Activated gamma-delta T cell (primary cell): ENCODE data around the gene ANKRD11.
A peak's percentile ranks its signal among the peaks of the same experiment; 100 is the strongest.

Source experiments
- DNase-seq: peaks from one replicate; lab custom pipeline; 2025; lab: John Stamatoyannopoulos, UW
- total RNA-seq, 2 donors: gene quantifications; one replicate each; lab custom pipeline; 2026; lab: John Stamatoyannopoulos, UW

Gene ANKRD11
- total RNA-seq: 257 to 284 reads per million in 2 donors

DNA sequence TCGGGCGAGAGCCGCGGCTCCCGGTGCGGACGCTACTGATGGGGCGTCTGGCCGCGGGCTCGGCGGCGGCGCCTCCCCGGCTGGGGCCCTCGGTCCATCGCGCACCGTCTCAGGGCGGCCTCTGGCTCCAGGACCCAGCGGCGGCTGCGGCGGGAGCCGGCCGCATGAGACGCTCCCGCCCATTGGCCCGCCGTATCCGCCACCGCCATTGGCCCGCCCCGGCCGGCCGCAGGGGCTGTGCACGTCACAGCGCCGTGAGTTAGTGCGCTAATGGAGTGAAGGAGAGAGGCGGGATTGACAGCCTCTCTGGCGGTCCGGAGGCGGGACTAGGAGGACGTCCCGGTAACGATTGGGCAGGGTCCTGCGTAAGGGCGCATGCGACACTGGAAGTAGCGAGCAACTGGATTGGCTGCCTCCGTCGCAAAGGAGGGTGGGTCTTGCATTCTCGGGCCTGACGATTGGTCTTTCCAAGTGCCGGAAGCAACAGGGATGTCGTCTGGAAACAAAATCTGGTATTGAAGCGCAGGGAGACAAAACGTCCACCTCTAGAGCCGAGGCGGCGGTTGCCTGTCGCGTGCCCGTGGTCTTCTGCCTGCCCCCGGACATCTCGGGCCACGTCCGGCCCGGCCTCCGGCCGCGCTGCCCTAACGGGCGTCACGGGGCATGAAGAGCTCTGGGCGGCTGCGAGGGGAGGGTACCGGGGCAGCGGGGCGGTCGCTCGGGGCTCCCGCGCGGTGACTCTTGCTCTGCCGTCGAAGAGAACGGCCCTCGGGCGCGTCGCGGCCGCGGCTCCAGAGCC is at the start of gene ANKRD11:
Gene ANKRD11, minus strand, starts transcription at position 123 of the 799 bp plus-strand sequence. CDS start 173,542 bp downstream, outside the sequence.
- peak; percentile 91 for DNase-seq

DNA sequence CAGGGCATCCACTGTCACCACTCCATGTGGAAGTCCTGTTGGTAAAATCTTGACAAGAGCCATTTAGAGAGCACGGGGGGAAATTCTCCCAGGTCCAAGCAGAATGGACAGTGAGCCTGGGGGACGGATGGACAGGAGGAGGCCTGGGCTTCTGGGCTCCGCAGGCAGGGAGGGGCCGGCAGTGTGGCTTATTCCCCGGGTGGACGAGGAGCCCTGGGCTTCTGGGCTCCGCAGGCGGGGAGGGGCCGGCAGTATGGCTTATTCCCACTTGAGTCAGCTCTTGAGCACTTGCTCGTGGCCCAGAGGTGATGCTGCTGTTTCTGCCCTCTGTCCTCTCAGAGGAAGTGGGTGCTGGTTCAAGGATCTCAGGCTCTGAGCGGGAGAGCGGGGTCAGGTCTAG is 47.9 kb upstream of the ANKRD11 start:
- DNase-seq: no peak

DNA sequence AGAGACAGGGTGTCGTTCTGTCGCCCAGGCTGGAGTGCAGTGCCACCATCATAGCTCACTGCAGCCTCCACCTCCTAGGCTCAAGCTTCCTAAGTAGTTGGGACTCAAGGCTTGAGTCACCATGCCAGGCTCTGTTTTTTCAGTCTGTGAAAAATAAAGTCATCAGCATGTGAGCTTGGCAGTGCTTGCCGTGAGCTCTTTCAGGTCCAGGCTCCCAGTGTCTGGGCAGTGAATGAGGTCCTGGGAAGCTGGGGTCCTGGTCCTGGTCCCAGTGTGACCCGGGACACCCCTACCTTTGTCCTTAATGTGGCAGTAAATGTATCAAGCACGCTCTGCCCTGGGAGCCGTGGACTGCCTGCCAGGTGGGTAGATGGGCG is 47.2 kb upstream of the ANKRD11 start:
- no peak for DNase-seq

DNA sequence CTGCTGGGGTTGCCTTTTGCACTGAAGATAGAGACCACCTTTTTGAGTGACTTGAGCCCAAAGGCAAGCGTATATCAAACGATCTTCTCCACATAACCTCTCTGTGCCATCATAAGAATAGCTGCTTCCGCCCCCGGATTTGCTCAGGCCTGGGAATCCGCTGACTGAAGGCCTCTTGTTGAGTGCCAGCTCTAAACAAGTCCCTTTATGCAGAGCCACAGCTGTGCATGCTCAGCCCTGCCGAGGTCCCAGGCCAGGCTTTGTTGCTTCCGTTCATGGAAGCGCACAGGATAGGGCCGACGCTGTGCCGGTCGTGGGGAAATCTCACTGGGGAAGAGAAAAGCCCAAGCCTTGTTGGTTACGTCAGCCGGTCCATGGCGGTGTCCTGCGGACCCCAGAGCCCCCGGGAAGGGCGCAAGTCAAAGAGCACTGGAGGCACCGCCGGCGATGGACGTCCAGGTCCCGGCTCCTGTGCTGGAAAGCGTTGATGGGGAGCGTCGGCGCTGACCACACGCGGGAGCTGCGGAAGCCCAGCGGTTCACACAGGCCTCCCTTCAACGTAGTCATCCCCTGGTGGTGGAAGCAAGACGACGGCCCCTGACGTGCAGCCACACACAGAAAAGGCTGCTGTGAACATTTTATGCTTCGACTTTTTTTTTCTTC is 46.7 kb upstream of the ANKRD11 start:
- no peak for DNase-seq

DNA sequence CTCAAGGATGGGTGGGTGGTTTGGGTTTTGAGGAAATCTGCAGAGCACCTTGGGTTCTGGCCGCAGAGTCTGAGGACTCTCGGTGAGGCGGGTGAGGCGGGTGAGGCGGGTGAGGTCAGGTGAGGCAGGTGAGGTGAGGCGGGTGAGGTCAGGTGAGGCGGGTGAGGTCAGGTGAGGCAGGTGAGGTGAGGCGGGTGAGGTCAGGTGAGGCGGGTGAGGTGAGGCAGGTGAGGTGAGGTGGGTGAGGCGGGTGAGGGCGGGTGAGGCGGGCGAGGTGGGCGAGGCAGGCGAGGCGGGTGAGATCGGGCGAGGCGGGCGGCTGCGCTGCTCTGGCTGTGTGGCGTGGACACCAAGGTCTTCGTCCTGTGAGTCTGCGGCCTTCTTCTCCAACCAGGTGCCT is 46.0 kb upstream of the ANKRD11 start:
- DNase-seq: no peak

DNA sequence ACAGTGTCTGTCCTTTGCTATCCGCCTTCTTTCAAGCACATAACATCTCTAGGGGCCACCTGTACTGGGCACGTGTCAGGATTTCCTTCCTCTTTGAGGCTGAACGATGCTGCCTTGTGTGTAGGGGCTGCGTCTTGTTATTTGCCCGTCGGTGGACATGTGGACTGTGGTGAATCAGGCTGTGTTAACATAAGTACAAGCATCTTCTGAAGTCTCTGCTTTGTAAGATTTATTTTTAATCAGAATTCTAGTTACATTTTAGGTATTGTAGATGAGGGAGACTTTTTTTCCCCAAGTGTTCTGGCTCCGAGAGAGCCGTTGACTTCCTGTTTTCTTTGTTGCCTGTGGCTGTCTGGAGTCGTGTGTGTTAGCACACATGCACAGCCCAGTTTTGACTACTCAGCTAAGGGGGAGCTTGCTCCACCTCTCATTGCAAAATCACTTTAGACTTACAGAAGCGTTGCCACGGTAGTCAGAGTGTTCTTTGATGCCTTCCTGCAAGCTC is 43.9 kb upstream of the ANKRD11 start:
- DNase-seq: no peak

DNA sequence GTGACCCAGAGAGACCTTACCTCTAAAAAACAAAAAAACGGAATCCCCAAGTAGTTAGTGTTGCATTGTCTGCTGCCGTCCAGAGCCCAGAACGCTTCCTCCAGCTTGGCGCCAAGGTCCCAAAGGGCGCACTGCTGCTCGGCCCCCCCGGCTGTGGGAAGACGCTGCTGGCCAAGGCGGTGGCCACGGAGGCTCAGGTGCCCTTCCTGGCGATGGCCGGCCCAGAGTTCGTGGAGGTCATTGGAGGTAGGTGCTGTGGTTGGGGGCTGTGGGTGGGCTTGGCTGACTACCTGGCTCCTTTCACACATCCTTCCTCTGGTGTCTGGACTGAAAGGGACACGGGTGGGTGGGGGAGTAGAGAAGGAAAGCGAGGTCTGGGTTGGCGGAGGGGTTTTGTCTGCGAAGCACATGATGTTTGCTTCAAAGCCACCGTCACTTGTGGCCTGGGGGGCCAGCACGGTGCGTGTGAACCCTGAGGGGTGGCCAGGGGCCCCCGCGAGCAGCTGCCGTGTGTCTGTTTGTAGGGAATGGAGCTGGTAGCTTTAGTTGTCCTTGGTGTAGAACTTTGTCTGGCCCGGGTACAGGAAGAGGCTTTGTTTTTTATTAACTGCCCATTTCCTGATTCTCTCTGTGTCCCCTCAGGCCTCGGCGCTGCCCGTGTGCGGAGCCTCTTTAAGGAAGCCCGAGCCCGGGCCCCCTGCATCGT is 41.6 kb upstream of the ANKRD11 start:
- no peak for DNase-seq

DNA sequence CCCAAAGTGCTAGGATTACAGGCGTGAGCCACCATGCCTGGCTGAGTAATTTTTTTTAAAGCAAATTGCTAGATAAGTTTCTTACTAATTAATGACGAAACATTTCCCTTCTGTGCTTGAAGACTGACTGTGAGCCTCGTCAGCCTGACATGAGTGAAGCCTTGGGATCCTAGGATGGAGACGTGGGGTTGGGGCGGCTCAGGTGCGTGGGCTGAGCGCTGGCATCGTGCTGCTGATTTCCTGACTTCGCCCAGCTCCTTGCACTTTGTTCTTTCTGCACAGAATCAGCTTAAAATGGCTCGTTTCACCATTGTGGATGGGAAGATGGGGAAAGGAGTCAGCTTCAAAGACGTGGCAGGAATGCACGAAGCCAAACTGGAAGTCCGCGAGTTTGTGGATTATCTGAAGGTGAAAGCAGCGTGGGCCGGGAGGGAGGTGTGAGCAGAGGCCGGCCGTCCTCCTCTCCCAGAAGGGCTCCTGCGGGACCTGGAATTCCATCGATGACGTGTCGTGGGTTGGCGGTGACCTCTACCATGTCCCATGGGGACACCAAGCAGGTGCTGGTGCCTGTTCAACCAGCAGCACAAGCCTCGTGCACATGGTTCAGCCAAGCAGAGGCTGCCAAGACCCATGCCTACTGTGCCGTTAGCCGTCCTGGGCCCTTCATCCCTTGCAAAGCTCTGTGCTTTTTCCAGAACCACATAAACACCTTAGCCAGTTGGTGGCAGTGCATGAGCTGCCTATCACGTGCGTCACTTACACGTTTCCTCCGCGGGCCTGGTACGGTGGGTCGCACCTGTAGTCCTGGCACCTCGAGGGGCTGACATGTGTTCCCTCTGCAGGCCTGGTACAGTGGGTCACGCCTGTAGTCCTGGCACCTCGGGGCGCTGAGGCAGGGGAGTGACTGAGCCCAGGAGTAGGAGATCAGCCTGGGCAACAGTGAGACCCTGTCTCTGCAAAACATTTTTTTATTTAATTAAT is 40.3 kb upstream of the ANKRD11 start:
- no peak for DNase-seq

DNA sequence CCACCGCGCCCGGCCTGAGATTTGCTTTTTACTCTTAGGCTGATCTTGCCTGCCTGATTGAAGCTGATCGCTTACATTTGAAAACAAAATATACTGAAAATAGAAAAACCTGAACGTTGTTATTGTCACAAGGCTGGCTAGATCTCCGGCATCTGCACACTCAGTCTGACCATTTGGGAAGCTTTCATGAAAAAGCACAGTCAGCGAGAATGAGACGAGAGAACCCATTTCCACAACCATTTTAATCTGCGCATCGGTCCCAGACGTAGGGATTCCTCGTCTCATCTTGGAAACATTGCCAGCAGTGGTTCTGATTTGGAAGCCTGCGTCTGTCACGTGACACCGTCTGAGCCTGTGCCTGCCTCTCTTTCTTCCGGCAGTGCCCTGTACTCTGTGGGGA is 38.7 kb upstream of the ANKRD11 start:
- DNase-seq: no peak

DNA sequence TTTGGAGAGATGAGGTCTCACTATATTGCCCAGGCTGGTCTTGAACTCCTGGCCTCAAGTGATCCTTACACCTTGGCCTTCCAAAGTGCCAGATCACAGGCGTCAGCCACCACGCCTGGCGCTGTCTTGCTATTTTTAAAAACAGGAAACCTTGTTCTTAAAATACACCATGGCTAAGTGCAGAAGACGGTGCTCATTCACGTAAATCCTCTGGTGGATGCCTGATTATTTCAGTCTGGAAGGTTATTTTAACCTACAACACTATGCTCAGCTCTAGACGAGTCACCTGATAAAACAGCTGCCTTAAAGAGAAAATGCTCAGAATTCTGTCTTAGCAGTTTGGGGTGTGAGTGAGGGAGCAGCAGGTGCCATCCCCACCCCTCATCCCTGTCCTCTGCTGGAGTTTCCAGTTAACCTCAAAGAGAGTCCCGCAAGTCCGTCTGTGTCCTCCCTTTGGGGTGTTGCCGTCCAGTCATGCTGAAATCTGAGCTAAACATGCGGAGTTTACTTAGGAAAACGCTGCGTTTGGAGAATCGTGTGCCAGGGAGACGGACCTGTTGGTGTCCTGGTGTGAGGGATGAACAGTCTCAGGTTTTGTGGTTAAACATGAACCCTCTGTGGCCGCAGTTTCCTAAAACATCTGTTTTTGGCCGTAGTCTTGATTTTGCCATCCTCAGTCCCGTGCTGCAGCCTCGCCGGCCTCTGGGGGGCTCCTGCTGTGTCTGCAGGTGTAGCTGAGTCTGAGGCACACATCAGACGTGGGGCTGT is 35.0 kb upstream of the ANKRD11 start:
- DNase-seq: no peak

DNA sequence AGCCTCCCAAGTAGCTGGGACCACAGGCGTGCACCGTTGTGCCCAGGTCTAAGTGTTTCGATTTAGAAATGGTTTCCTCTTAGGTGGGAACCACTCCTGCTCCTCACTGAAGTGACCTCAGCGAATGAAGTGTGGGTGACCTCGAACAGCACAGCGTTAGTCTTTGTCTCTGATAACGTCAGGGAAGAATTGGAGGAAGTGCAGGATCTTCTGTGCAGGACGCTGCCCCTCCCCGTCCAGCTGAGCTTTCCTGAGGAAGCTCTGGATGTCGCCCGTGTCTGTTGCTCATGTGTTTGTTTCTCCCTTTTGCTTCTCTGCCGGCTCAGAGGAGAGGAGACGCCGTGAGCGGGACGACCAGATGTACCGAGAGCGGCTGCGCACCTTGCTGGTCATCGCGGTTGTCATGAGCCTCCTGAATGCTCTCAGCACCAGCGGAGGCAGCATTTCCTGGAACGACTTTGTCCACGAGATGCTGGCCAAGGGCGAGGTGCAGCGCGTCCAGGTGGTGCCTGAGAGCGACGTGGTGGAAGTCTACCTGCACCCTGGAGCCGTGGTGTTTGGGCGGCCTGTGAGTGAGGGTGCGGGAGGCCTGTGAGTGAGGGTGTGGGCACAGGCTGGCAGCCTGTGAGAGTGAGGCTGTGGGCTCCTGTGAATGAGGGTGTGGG is 33.5 kb upstream of the ANKRD11 start:
- no peak for DNase-seq

DNA sequence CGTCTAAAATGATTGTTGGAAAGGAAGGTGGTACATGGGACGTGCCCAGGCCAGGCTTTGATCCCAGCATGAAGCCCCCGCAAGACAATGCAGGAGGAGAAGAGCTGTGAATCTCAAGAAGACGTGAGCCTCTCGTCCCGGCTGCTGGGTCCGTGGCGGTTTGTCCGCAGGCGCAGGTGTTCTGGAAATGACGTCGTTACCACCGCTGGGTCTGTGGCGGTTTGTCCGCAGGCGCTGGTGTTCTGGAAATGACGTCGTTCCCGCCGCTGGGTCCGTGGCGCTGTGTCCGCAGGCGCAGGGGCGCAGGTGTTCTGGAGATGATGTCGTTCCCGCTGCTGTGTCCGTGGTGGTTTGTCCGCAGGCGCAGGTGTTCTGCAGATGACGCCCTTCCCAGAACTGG is 31.9 kb upstream of the ANKRD11 start:
- DNase-seq: no peak

DNA sequence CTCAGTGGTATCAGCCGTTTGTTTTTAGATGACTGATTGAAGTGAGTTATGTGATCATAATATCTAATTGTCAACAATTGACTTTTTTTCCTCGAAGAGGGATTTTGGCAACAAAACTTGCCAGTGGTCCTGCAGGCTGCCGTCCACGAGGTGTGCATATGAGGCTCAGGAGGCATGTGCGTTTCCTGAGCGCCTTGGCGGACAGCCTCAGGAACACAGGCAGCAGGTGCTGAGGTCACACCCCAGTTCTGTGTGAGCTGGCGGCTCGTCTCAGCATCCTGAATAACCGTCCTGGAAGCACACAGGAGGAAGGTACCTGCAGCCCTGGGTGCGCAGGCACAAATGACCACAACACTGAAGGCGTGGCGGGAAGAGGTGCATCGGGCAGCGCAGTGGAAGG is 29.5 kb upstream of the ANKRD11 start:
- no peak for DNase-seq

DNA sequence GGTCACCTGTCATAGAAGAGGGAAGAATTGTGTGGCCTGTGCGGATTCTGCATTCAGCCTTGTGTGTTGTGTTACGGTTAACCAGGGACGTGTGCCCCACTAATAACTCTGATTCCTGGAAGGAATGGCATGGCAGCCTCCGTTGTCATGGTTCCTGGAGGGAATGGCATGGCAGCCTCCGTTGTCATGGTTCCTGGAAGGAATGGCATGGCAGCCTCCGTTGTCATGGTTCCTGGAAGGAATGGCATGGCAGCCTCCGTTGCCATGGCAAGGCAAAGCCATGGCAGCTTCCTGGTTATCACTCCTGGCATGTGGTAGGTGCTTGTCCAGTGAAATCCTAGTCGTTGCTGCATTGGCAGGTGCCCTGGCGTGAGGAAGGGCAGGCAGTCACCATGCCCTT is 26.8 kb upstream of the ANKRD11 start:
- no peak for DNase-seq

DNA sequence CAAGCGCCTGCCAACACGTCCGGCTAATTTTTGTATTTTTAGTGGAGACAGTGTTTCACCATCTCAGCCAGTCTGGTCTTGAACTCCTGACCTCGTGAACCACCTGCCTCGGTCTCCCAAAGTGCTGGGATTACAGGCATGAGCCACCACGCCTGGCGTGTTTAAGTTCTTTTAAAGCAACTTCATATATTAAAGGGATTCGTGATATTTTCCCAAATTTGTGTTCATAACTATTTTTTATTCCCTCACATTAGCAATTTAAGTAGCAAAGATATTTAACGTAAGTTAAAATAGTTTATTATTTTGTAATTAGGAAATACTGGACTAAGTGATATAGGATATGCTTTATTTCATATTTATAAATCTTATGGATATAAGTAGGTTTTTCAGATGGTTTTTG is 22.1 kb upstream of the ANKRD11 start:
- no peak for DNase-seq

DNA sequence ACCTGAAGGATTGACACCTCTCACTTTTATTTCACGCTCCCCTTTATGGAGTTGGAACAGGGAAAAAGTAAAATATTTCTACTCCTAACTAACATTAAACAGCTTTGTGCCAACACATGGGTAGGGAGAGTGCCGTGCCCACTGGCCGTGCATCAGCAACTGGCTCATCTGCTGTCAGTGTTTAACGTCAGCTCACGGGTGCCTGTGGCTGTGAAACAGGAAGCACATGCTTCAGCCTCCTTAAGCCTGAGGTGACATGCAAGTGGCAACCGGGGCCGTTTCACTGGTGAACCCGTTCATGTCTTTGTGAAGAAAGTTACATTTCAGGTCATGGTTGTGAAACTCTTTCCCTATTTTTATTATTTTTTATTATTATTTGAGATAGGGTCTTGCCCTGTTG is 21.0 kb upstream of the ANKRD11 start:
- DNase-seq: no peak

DNA sequence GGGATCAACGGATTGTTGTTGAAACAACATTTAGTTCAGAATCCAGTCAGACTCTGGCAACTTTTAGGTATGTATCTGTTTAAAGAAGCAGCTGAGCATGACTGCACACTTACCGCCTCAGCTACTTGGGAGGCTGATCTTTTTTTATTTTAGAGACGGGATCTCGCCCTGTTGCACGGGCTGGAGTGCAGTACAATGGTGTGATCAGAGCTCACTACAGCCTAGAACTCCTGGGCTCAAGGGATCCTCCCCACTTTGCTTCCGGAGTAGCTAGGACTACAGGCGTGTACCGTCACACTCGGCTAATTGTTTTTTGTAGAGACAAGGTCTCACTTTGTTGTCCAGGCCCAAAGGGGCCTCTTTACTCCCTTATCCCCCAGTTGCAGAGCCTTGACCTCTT is 20.2 kb upstream of the ANKRD11 start:
- DNase-seq: no peak

DNA sequence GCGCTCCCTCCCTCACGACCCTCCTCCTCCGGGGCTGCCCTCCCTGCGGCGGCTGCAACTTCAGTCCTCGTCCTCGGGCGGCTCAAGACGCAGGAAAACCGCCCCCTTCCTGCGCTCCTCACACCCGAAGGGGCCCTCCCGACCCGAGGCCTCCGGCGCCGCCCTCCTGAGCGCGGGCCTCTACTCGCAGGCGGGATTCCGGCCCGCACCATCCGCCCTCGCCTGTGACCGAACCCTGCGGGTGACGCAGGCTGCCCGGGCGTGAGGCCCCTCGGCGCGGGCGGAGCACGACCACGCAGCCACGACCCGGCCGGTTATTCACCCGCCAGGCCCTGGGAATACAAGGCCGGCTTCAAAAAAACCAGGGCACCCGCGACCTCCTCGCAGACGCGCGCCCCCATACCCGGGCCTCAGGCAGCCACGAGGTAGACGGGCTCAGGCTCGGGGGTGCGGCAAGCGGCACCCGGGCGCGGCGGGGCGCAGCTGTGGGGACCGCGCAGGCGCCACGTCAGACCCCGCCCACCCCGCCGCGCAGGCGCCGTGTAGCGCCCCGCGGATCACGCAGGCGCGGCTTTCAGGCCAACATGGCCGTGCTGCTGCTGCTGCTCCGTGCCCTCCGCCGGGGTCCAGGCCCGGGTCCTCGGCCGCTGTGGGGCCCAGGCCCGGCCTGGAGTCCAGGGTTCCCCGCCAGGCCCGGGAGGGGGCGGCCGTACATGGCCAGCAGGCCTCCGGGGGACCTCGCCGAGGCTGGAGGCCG is 17.7 kb upstream of the ANKRD11 start, which contains the start of gene SPG7:
Gene SPG7, plus strand, starts transcription at position 570 of the 757 bp plus-strand sequence. Its CDS starts 15 bp downstream, at position 585.
- peak; percentile 83 for DNase-seq

DNA sequence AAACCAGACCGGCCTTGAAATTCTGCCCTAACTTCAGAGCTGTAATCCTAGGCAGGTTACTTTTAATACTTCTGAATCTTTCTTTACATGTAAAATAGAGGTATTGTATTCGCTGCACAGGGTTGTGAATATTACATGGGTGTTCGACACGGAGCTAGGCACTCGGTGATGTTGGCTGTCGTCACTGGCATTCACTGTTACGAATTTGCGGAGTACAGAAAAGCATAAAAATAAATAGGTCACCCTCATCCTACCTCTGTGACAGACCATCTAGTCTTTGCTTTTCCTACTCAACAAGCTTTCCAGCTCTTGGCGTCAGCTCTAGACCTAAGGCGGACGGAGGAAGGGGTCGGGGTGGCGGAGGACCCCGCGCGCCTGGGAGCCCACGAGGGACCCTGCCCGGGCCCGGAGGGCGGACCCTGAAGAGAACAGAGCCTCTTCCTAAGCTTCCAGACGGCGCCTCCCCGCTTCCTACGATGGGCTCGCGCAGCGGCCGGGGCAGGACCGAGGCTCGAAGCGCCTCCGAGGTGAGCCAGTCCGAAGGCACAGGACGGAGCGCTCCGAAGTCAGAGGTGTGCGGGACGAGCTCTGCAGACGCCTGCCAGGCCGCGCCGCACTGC is 17.0 kb upstream of the ANKRD11 start:
- no peak for DNase-seq
